Mesenchymal stem cell (in vitro differentiated cells and primary cell): Measurements from ENCODE around the gene TRPM3.

Source experiments
- DNase-seq: peaks from one replicate; pipeline ENCODE4 v3.0.0-alpha.2; 2013
- H2AFZ ChIP-seq: one replicate; pipeline ENCODE4 v1.6.1; 2013; ENCODE audit warnings: low read depth, mild to moderate bottlenecking, control low read depth, inconsistent platforms, low read length, moderate library complexity
- H2AK5ac ChIP-seq: 2 replicates; pipeline ENCODE4 v1.6.1; 2013; ENCODE audit warnings: low read length, moderate library complexity, mild to moderate bottlenecking, inconsistent platforms; ENCODE audit not compliant: severe bottlenecking
- H2BK120ac ChIP-seq: one replicate; pipeline ENCODE4 v1.6.1; 2013; ENCODE audit warnings: low read depth, mild to moderate bottlenecking, inconsistent platforms, low read length, moderate library complexity
- H2BK12ac ChIP-seq, 2 experiments: one replicate each; pipeline ENCODE4 v1.6.1; 2013; ENCODE audit warnings: inconsistent platforms in 2 of 2, low read length in 2 of 2, mild to moderate bottlenecking in 2 of 2, moderate library complexity in 2 of 2, control low read depth in 1 of 2
- H2BK15ac ChIP-seq: one replicate; pipeline ENCODE4 v1.6.1; 2013; ENCODE audit warnings: mild to moderate bottlenecking, low read depth, inconsistent platforms; ENCODE audit not compliant: poor library complexity, severe bottlenecking
- H2BK5ac ChIP-seq: 2 replicates; pipeline ENCODE4 v1.6.1; 2013; ENCODE audit warnings: low read depth, mild to moderate bottlenecking, low read length, control low read depth, inconsistent platforms; ENCODE audit not compliant: poor library complexity, severe bottlenecking
- H3K14ac ChIP-seq, 2 experiments: one replicate each; pipeline ENCODE4 v1.6.1; 2013; ENCODE audit warnings: inconsistent platforms in 2 of 2, low read length in 2 of 2, control low read depth in 1 of 2, mild to moderate bottlenecking in 1 of 2, moderate library complexity in 1 of 2
- H3K18ac ChIP-seq, 2 experiments: one replicate each; pipeline ENCODE4 v1.6.1; 2013; ENCODE audit warnings: inconsistent platforms in 2 of 2, low read length in 2 of 2, control low read depth in 1 of 2, low read depth in 1 of 2, mild to moderate bottlenecking in 1 of 2
- H3K23ac ChIP-seq, 2 experiments: one replicate each; pipeline ENCODE4 v1.6.1; 2013; ENCODE audit warnings: inconsistent platforms in 2 of 2, low read length in 2 of 2, mild to moderate bottlenecking in 2 of 2, moderate library complexity in 2 of 2, control low read depth in 1 of 2
- H3K27ac ChIP-seq: 2 replicates; pipeline ENCODE4 v1.5.1; 2013; ENCODE audit warnings: mild to moderate bottlenecking, moderate library complexity, low read length, control low read depth, inconsistent platforms; ENCODE audit not compliant: poor library complexity, severe bottlenecking
- H3K27me3 ChIP-seq, 2 experiments: 2 replicates each; pipeline versions ENCODE4 v1.6.1 to v1.7.0; 2013; ENCODE audit warnings: low read length in 2 of 2, mild to moderate bottlenecking in 2 of 2, moderate library complexity in 2 of 2, control low read depth in 1 of 2, inconsistent platforms in 1 of 2; ENCODE audit not compliant: control insufficient read depth in 1 of 2, insufficient read depth in 1 of 2
- H3K36me3 ChIP-seq, 2 experiments: 2 replicates each; pipeline versions ENCODE4 v1.6.1 to v1.7.0; 2013; ENCODE audit warnings: low read length in 2 of 2, control low read depth in 1 of 2, inconsistent platforms in 1 of 2, low read depth in 1 of 2, mild to moderate bottlenecking in 1 of 2; ENCODE audit not compliant: insufficient read depth in 2 of 2, control insufficient read depth in 1 of 2
- H3K4ac ChIP-seq, 2 experiments: one replicate each; pipeline ENCODE4 v1.6.1; 2013; ENCODE audit warnings: inconsistent platforms in 2 of 2, low read length in 2 of 2, mild to moderate bottlenecking in 2 of 2, moderate library complexity in 2 of 2, control low read depth in 1 of 2, low read depth in 1 of 2
- H3K4me1 ChIP-seq: 2 replicates; pipeline ENCODE4 v1.6.1; 2013; ENCODE audit warnings: low read depth, low read length, control low read depth; ENCODE audit not compliant: control insufficient read depth, insufficient read depth
- H3K4me2 ChIP-seq: 2 replicates; pipeline ENCODE4 v1.6.1; 2013; ENCODE audit warnings: low read length, mild to moderate bottlenecking, inconsistent platforms; ENCODE audit not compliant: poor library complexity, severe bottlenecking
- H3K4me3 ChIP-seq, 2 experiments: 2 replicates each; pipeline versions ENCODE4 v1.5.1 to v1.7.0; 2013; ENCODE audit warnings: low read length in 2 of 2, mild to moderate bottlenecking in 2 of 2, control low read depth in 1 of 2, low read depth in 1 of 2; ENCODE audit not compliant: insufficient read depth in 1 of 2
- H3K79me1 ChIP-seq: replicated peaks from 2 replicates; pipeline ENCODE4 v1.6.1; 2013; ENCODE audit warnings: mild to moderate bottlenecking, control low read depth, low read length, inconsistent platforms; ENCODE audit not compliant: poor library complexity, severe bottlenecking
- H3K9ac ChIP-seq: 2 replicates; pipeline ENCODE4 v1.7.0; 2013; ENCODE audit warnings: mild to moderate bottlenecking, low read length, moderate library complexity
- H3K9me3 ChIP-seq: 2 replicates; pipeline ENCODE4 v1.7.0; 2013; ENCODE audit warnings: mild to moderate bottlenecking, low read length; ENCODE audit not compliant: control insufficient read depth
- H4K8ac ChIP-seq: one replicate; pipeline ENCODE4 v1.6.1; 2013; ENCODE audit warnings: inconsistent platforms, mild to moderate bottlenecking, low read length, moderate library complexity
- H4K91ac ChIP-seq: one replicate; pipeline ENCODE4 v1.6.1; 2013; ENCODE audit warnings: mild to moderate bottlenecking, low read length, inconsistent platforms
- WGBS: methylation state at CpG from one replicate; pipeline ENCODE4 v1.1.7; 2013; ENCODE audit warnings: mixed read lengths; 5-methylcytosine and 5-hydroxymethylcytosine counted together

TRPM3 gene

DNA sequence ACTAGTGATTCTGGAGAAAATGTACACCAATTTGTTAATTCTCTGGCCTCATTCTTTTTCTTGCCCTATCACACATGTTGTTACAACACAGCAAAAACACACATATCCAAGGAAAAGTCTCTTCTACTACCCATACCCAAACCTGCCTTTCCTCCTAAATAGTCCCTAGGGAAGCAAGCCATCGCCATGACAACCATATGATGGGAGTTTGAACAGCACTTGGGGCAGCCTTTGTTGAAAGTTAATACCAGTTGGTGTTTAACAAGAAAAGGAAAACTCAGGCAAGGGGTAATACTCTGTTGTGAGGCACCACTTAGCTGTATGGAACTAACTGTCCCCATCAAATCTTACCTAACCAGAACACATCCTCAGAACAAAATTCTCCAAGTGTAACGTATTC, 1.7 kb downstream of the TRPM3 start:
- Histone ChIP-seq H4K91ac (no peak overlapping the region), H2BK5ac (no peak overlapping the region), H3K9ac (no peak overlapping the region), H3K23ac (no peak overlapping the region), H3K27me3 (peaks cover 23 to 38% of the 10 kb centered on the region in 2 experiments), H2BK120ac (no peak overlapping the region), H2AFZ (no peak overlapping the region), H3K79me1 (no peaks in the 10 kb centered on the region), H3K27ac (no peak overlapping the region), H2AK5ac (no peak overlapping the region), H3K4ac (no peak overlapping the region), H3K14ac (no peak overlapping the region), H3K4me1 (no peaks in the 10 kb centered on the region), H4K8ac (no peak overlapping the region), H2BK15ac (no peak overlapping the region), H3K4me2 (no peak overlapping the region), H3K4me3 (no peak overlapping the region), H3K9me3 (no peaks in the 10 kb centered on the region), H3K36me3 (no peaks in the 10 kb centered on the region), H2BK12ac (no peak overlapping the region), H3K18ac (no peak overlapping the region)
- no peak for DNase-seq
- 67% methylated on average over 2 of the region's 2 CpGs for WGBS

DNA sequence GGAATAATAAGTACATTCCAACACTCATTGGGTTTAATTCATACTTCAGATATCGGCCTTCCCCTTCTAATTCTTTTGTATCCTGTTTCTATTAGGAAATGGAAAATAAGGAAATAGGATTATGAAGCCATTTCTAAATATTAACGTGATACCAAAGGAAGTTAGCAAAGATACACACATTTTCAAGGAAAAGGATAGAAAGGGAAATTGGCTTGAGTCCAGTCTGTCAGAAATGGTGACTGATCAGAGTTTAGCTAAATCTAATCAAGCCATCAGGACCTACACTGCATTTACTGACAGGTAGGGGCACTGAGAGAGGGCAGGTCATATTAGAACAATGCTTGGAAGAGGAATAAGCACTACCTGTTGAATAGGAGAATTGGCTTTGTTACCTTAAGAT, 3.1 kb downstream of the TRPM3 start:
- Histone ChIP-seq H4K8ac (no peak overlapping the region), H3K14ac (no peak overlapping the region), H3K36me3 (no peaks in the 10 kb centered on the region), H2BK5ac (no peak overlapping the region), H3K4me3 (no peak overlapping the region), H3K9ac (no peak overlapping the region), H3K18ac (no peak overlapping the region), H3K27me3 (peaks cover 23 to 35% of the 10 kb centered on the region in 2 experiments), H3K9me3 (no peaks in the 10 kb centered on the region), H4K91ac (no peak overlapping the region), H3K4ac (no peak overlapping the region), H3K79me1 (no peaks in the 10 kb centered on the region), H3K4me2 (no peak overlapping the region), H2BK12ac (no peak overlapping the region), H3K27ac (no peak overlapping the region), H3K4me1 (no peaks in the 10 kb centered on the region), H3K23ac (no peak overlapping the region), H2BK120ac (no peak overlapping the region), H2AFZ (no peak overlapping the region), H2AK5ac (no peak overlapping the region), H2BK15ac (no peak overlapping the region)
- no CpG with 5 or more reads among the region's 2 CpGs for WGBS
- no peak for DNase-seq

DNA sequence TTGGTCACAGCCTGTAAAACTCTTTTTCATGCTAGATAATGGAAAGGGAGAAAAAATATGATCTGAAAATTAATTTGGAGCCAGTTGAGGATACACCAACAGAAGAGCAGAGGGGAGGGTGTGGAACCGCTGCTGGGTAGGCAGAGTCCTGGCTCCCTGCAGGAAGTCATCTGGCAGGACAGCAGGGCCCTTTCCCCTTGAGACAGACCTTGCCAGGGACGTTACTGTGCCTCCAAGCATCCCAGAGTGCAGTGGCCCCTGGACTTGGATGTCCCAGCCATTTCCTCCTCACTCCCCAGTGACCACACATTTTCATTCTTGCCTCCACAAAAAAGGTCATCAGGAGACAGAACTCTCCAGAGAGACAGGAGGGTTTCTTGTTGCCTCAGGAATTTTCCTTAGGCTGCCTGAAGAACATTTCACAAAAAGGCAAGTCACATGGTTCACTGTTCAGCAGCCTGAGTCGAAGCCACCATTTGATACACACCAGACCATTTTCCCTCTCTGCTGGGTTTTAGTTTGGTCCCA, 5.9 kb downstream of the TRPM3 start:
- H3K9ac ChIP-seq, result no peak overlapping the region
- H2BK5ac ChIP-seq, result no peak overlapping the region
- no peak overlapping the region for H4K8ac ChIP-seq
- H2BK120ac ChIP-seq, result no peak overlapping the region
- H3K4ac ChIP-seq, result no peak overlapping the region
- no peaks in the 10 kb centered on the region for H3K4me1 ChIP-seq
- no peaks in the 10 kb centered on the region for H3K36me3 ChIP-seq
- no peak for DNase-seq
- no peak overlapping the region for H2BK12ac ChIP-seq
- H3K14ac ChIP-seq, result no peak overlapping the region
- no peak overlapping the region for H3K23ac ChIP-seq
- H2AFZ ChIP-seq, result no peak overlapping the region
- no peak overlapping the region for H2BK15ac ChIP-seq
- no peaks in the 10 kb centered on the region for H3K9me3 ChIP-seq
- no peak overlapping the region for H2AK5ac ChIP-seq
- no peak overlapping the region for H4K91ac ChIP-seq
- WGBS, result 28% methylated on average over 2 of the region's 3 CpGs
- H3K27ac ChIP-seq, result no peak overlapping the region
- H3K27me3 ChIP-seq, result peaks cover 3 to 10% of the 10 kb centered on the region in 2 experiments
- H3K18ac ChIP-seq, result no peak overlapping the region
- H3K4me3 ChIP-seq, result no peak overlapping the region
- H3K79me1 ChIP-seq, result no peaks in the 10 kb centered on the region
- no peak overlapping the region for H3K4me2 ChIP-seq

GRCh38 chr9:71112866-71113265, 8.6 kb downstream of the TRPM3 start:
- Histone ChIP-seq H3K27ac (no peak overlapping the region), H2AFZ (no peak overlapping the region), H2AK5ac (no peak overlapping the region), H3K9ac (no peak overlapping the region), H2BK120ac (no peak overlapping the region), H2BK15ac (no peak overlapping the region), H2BK5ac (no peak overlapping the region), H4K8ac (no peak overlapping the region), H3K4me3 (no peak overlapping the region), H3K14ac (no peak overlapping the region), H4K91ac (no peak overlapping the region), H3K36me3 (no peaks in the 10 kb centered on the region), H3K18ac (no peak overlapping the region), H3K9me3 (no peaks in the 10 kb centered on the region), H2BK12ac (no peak overlapping the region), H3K27me3 (no peaks in the 10 kb centered on the region), H3K4me1 (no peaks in the 10 kb centered on the region), H3K4ac (no peak overlapping the region), H3K79me1 (no peaks in the 10 kb centered on the region), H3K23ac (no peak overlapping the region), H3K4me2 (no peak overlapping the region)
- WGBS, result 45% methylated on average over 1 of the region's 1 CpG
- DNase-seq, result no peak
